Uterus (tissue), 2 donors: ENCODE measurements around the gene LIN7B.

Experiments
- CTCF ChIP-seq, 4 experiments: fragments of 200-600 bp in 2 of 4; fragments of 450-650 bp in 2 of 4; sonication (generic) in 2 of 4; IDR thresholded peaks; one replicate each; pipeline ENCODE4 v1.5.1; 2016 to 2019; ENCODE audit warnings: antibody characterized with exemption in 4 of 4, mild to moderate bottlenecking in 2 of 4, moderate library complexity in 1 of 4
- POLR2A ChIP-seq, 2 donors: fragments of 450-650 bp; IDR thresholded peaks; one replicate each; pipeline ENCODE4 v1.6.1; 2016; ENCODE audit warnings: antibody characterized with exemption in 2 of 2, mild to moderate bottlenecking in 1 of 2, moderate library complexity in 1 of 2

GRCh38 chr19:49157445-49158224 is 43.5 kb downstream of the LIN7B start, which contains the start of gene TRPM4:
- TF ChIP-seq CTCF (IDR thresholded peaks at IDR 0.05) (no peak), POLR2A (IDR thresholded peaks at IDR 0.05) (peak; percentile 65 to 81)
